GM19043 (cell line): ENCODE measurements around the gene PGAP3.
"Not testable (repeated sequence)": the region's sequence is repeated elsewhere in the genome, so short reads cannot be mapped to it uniquely, and the experiment has no call there.

Experiments
- ATAC-seq: cut with Tn5 transposase; IDR thresholded peaks from one replicate; pipeline ENCODE4 v1.9.1; 2021; ENCODE audit warnings: low read depth; ENCODE audit not compliant: unreplicated experiment

The PGAP3 gene

GRCh38 chr17:39687546-39688474 is at the start of gene PGAP3:
TSS of gene PGAP3 (minus strand) at chr17:39688057. CDS start at chr17:39688014, 43 bp downstream.
- ATAC-seq = peak; percentile 79

GRCh38 chr17:39737206-39737759 is 49.4 kb upstream of the PGAP3 start:
- no peak for ATAC-seq

- ATAC-seq = no peak
Measured at GRCh38 chr17:39736319-39737165, 48.7 kb upstream of the PGAP3 start.

- no peak for ATAC-seq
Measured at GRCh38 chr17:39735882-39736281, 48.0 kb upstream of the PGAP3 start.

- ATAC-seq = no peak
Measured at GRCh38 chr17:39732586-39732985, 44.7 kb upstream of the PGAP3 start.

GRCh38 chr17:39730095-39730921 is 42.5 kb upstream of the PGAP3 start, which contains the start of gene MIEN1:
TSS of gene MIEN1 (minus strand) at chr17:39730532. CDS start at chr17:39730495, 37 bp downstream.
- ATAC-seq = peak; percentile 79

- no peak for ATAC-seq
Measured at GRCh38 chr17:39729280-39729851, 41.5 kb upstream of the PGAP3 start.

- ATAC-seq = no peak
Measured at GRCh38 chr17:39727556-39727955, 39.7 kb upstream of the PGAP3 start.

GRCh38 chr17:39726617-39727016 is 38.8 kb upstream of the PGAP3 start:
- ATAC-seq = no peak

GRCh38 chr17:39725923-39726322 is 38.1 kb upstream of the PGAP3 start:
- ATAC-seq = not testable (repeated sequence)

GRCh38 chr17:39724731-39725130 is 36.9 kb upstream of the PGAP3 start:
- no peak for ATAC-seq

GRCh38 chr17:39722965-39723848 is 35.4 kb upstream of the PGAP3 start:
- no peak for ATAC-seq

GRCh38 chr17:39722104-39722503 is 34.2 kb upstream of the PGAP3 start:
- ATAC-seq = no peak

GRCh38 chr17:39719563-39720355 is 31.9 kb upstream of the PGAP3 start:
- ATAC-seq = no peak

- no peak for ATAC-seq
Measured at GRCh38 chr17:39717660-39718059, 29.8 kb upstream of the PGAP3 start.

- ATAC-seq = no peak
Measured at GRCh38 chr17:39716879-39717536, 29.2 kb upstream of the PGAP3 start.

- no peak for ATAC-seq
Measured at GRCh38 chr17:39716073-39716818, 28.4 kb upstream of the PGAP3 start.
